ENCODE results near the gene APOE.

DNA sequence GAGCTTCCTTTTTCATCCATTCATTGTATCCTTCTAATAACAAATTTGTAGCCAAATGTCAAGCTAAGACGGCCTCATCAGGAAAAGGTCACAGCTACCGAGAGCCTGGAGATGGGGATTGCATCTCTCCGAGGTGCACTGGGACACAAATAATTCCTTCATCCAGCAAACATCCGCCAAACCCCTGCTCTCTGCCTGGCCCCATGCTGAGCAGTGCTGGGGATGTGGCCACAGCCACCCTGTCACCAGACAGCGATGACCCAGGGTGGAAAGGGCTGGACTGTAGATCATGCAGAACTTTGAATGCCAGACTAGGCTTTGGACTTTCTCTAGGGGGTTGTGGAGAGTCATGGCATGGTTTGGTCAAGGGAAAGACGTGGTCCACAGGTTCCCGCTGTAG lies 12.7 kb upstream of the APOE start:
- no peak for TF ChIP-seq POLR2A (IDR thresholded peaks at IDR 0.05; ENCODE audit: control extremely low read depth in 1 of 2, low read depth in 2 of 2, low read length in 2 of 2)
- no peak for TF ChIP-seq EGR1 (IDR thresholded peaks at IDR 0.05; ENCODE audit: borderline replicate concordance, low read depth, low read length)
- TF ChIP-seq, protein P1, sequence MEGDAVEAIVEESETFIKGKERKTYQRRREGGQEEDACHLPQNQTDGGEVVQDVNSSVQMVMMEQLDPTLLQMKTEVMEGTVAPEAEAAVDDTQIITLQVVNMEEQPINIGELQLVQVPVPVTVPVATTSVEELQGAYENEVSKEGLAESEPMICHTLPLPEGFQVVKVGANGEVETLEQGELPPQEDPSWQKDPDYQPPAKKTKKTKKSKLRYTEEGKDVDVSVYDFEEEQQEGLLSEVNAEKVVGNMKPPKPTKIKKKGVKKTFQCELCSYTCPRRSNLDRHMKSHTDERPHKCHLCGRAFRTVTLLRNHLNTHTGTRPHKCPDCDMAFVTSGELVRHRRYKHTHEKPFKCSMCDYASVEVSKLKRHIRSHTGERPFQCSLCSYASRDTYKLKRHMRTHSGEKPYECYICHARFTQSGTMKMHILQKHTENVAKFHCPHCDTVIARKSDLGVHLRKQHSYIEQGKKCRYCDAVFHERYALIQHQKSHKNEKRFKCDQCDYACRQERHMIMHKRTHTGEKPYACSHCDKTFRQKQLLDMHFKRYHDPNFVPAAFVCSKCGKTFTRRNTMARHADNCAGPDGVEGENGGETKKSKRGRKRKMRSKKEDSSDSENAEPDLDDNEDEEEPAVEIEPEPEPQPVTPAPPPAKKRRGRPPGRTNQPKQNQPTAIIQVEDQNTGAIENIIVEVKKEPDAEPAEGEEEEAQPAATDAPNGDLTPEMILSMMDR (IDR thresholded peaks at IDR 0.05; ENCODE audit: control extremely low read depth in 1 of 3, insufficient read depth in 1 of 3, low read depth in 1 of 3, low read length in 3 of 3), result no peak
- no peak for TF ChIP-seq PHF8 (conservative IDR thresholded peaks at IDR 0.05; ENCODE audit: low read depth, low read length)

Data from H1 (cell line).